B cell (primary cell): ENCODE measurements around the gene MATR3. TPM values are rescaled to one million over a fixed set of nuclear protein-coding genes. Genes with fewer than 3 reads are reported as not detected.
A peak's percentile ranks its signal among the peaks of the same experiment; 100 is the strongest.

Experiments used
- ATAC-seq: fragments of 200-7000 bp; cut with Tn5 transposase; one replicate; pipeline ENCODE4 v1.10.0; 2021; ENCODE audit warnings: low read depth, mild to moderate bottlenecking, moderate number of reproducible peaks, moderate library complexity
- CTCF ChIA-PET: fragments of 350-600 bp; sonication (Branson Sonifier 250); formaldehyde crosslinking; loops from one replicate; lab custom pipeline; 2021; ENCODE audit warnings: antibody characterized with exemption, inconsistent platforms; lab: Charles Lee
- POLR2A ChIA-PET: fragments of 350-600 bp; sonication (Branson Sonifier 250); formaldehyde crosslinking; loops from one replicate; lab custom pipeline; 2021; ENCODE audit warnings: antibody characterized with exemption; lab: Charles Lee
- DNase-seq: peaks from one replicate; pipeline ENCODE4 v3.0.0; 2013
- H2AFZ ChIP-seq: 2 replicates; pipeline ENCODE4 v1.6.1; 2012; ENCODE audit warnings: mild to moderate bottlenecking, low read depth, low read length; ENCODE audit not compliant: insufficient read depth, poor library complexity, severe bottlenecking
- H3K27ac ChIP-seq, 2 donors: 1 replicate in 1 of 2; 2 replicates in 1 of 2; pipeline ENCODE4 v1.5.1; 2012 to 2013; ENCODE audit warnings: low read length in 2 of 2, mild to moderate bottlenecking in 2 of 2, moderate library complexity in 1 of 2
- H3K27me3 ChIP-seq, 4 experiments: fragments of 200-600 bp in 1 of 4; sonication (generic) in 1 of 4; replicated peaks in 1 of 4; 1 replicate in 2 of 4; 2 replicates in 2 of 4; pipeline versions ENCODE4 v1.6.1 to v1.7.0; 2013 to 2016; ENCODE audit warnings: low read length in 3 of 4, mild to moderate bottlenecking in 2 of 4, mixed read lengths in 1 of 4, moderate library complexity in 1 of 4; ENCODE audit not compliant: insufficient read depth in 4 of 4, control insufficient read depth in 3 of 4; ENCODE audit errors: control extremely low read depth in 1 of 4
- H3K36me3 ChIP-seq, 2 experiments: replicated peaks in 1 of 2; 1 replicate in 1 of 2; 2 replicates in 1 of 2; pipeline versions ENCODE4 v1.6.1 to v1.7.1; 2013; ENCODE audit warnings: low read length in 1 of 2; ENCODE audit not compliant: insufficient read depth in 2 of 2, control insufficient read depth in 1 of 2; ENCODE audit errors: control extremely low read depth in 1 of 2, extremely low read depth in 1 of 2
- H3K4me1 ChIP-seq, 2 donors: fragments of 200-600 bp in 1 of 2; sonication (generic) in 1 of 2; 1 replicate in 1 of 2; 2 replicates in 1 of 2; pipeline versions ENCODE4 v1.5.1 to v1.6.1; 2013 to 2017; ENCODE audit warnings: low read length in 2 of 2; ENCODE audit not compliant: control insufficient read depth in 2 of 2, insufficient read depth in 2 of 2
- H3K4me2 ChIP-seq: replicated peaks from 2 replicates; pipeline ENCODE3; 2012; ENCODE audit warnings: mild to moderate bottlenecking, low read depth, low read length; ENCODE audit not compliant: poor library complexity, severe bottlenecking
- H3K4me3 ChIP-seq, 5 experiments: fragments of 200-600 bp in 1 of 5; sonication (generic) in 1 of 5; 1 replicate in 3 of 5; 2 replicates in 2 of 5; pipeline versions ENCODE4 v1.5.1 to v1.7.0; 2011 to 2016; ENCODE audit warnings: low read length in 4 of 5, mild to moderate bottlenecking in 4 of 5, low read depth in 2 of 5, control low read depth in 1 of 5, moderate library complexity in 1 of 5; ENCODE audit not compliant: insufficient read depth in 1 of 5; ENCODE audit errors: control extremely low read depth in 1 of 5, extremely low read depth in 1 of 5
- H3K79me2 ChIP-seq: fragments of 200-600 bp; sonication (generic); one replicate; pipeline ENCODE4 v1.6.0; 2016; ENCODE audit warnings: low read length; ENCODE audit not compliant: control insufficient read depth, insufficient read depth
- H3K9ac ChIP-seq: fragments of 200-600 bp; sonication (generic); 2 replicates; pipeline ENCODE4 v1.6.1; 2017; ENCODE audit warnings: mild to moderate bottlenecking, low read length, moderate library complexity
- H3K9me3 ChIP-seq, 3 donors: one replicate each; pipeline versions ENCODE4 v1.6.1 to v1.7.1; 2013; ENCODE audit warnings: low read length in 2 of 3; ENCODE audit not compliant: control insufficient read depth in 2 of 3, insufficient read depth in 1 of 3; ENCODE audit errors: control extremely low read depth in 1 of 3
- H4K20me1 ChIP-seq: 2 replicates; pipeline ENCODE4 v1.6.0; 2012; ENCODE audit warnings: mild to moderate bottlenecking, low read length; ENCODE audit not compliant: insufficient read depth, control insufficient read depth, poor library complexity, severe bottlenecking
- H3K27ac Mint-ChIP-seq: one replicate; pipeline ENCODE4 v1.8.0; 2021; ENCODE audit warnings: mixed read lengths
- H3K27me3 Mint-ChIP-seq: one replicate; pipeline ENCODE4 v1.8.0; 2021; ENCODE audit warnings: mixed read lengths
- H3K4me1 Mint-ChIP-seq: one replicate; pipeline ENCODE4 v1.8.0; 2021; ENCODE audit warnings: mixed read lengths
- H3K4me3 Mint-ChIP-seq: one replicate; pipeline ENCODE4 v1.8.0; 2021; ENCODE audit warnings: mixed read lengths
- H3K9me3 Mint-ChIP-seq: one replicate; pipeline ENCODE4 v1.8.0; 2022; ENCODE audit warnings: mixed read lengths; ENCODE audit not compliant: insufficient read depth
- EZH2 ChIP-seq: IDR thresholded peaks from 2 replicates; pipeline ENCODE4 v1.6.1; 2012; ENCODE audit warnings: borderline replicate concordance, low read depth, mild to moderate bottlenecking, moderate library complexity, low read length; ENCODE audit not compliant: insufficient read depth, poor library complexity, severe bottlenecking
- WGBS: methylation state at CpG from one replicate; pipeline ENCODE4 v1.1.5; 2013; ENCODE audit warnings: missing lambda C conversion rate; ENCODE audit not compliant: insufficient coverage; 5-methylcytosine and 5-hydroxymethylcytosine counted together
- intact Hi-C: fragments of 100-400 bp; cut with micrococcal nuclease; formaldehyde crosslinking; loops from one replicate; pipeline ENCODE4 v1.10.0; 2022
- polyA plus RNA-seq: library from polyadenylated mRNA; depleted of rRNA; stranded (reverse); fragments of >200 nt; gene quantifications from 2 replicates; pipeline ENCODE4 v1.2.3, GENCODE V29; 2012
- total RNA-seq, 2 donors: library from RNA; stranded (reverse); fragments of 120-200 nt in 1 of 2; gene quantifications; 1 replicate in 1 of 2; 2 replicates in 1 of 2; pipeline versions ENCODE4 v1.2.3 to v1.2.4, GENCODE V29; 2013 to 2022
- TF ChIP-seq, protein P1 (sequence below): fragments of 200-600 bp; IDR thresholded peaks from one replicate; pipeline ENCODE4 v1.8.0; 2022; ENCODE audit warnings: antibody characterized with exemption, mild to moderate bottlenecking

Gene MATR3
- total and polyA plus RNA-seq, 2 donors (not counting 1 experiment from before 2014, with no cell fraction given): 76.7 to 243 TPM

DNA sequence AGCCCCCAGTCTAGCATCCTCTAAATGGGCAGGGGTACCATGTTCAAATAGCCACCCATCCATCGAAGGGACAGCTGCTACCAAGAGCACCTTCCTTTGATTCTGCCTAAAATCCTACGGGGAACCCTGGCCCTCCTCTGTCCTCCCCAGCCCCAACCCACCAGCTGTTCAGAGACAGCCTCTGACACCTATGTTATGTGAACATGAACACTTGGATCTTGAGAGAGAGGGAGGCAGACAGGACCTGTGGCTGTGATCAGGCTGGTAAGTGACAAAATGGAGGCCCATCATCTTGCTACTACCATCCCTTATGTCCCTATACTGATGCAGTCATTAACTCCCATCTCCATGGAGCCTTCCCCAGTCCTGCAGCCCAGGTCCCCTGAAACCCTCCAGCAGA, 81.4 kb downstream of the MATR3 start:
- TF ChIP-seq EZH2: no peak
- TF ChIP-seq, protein P1, sequence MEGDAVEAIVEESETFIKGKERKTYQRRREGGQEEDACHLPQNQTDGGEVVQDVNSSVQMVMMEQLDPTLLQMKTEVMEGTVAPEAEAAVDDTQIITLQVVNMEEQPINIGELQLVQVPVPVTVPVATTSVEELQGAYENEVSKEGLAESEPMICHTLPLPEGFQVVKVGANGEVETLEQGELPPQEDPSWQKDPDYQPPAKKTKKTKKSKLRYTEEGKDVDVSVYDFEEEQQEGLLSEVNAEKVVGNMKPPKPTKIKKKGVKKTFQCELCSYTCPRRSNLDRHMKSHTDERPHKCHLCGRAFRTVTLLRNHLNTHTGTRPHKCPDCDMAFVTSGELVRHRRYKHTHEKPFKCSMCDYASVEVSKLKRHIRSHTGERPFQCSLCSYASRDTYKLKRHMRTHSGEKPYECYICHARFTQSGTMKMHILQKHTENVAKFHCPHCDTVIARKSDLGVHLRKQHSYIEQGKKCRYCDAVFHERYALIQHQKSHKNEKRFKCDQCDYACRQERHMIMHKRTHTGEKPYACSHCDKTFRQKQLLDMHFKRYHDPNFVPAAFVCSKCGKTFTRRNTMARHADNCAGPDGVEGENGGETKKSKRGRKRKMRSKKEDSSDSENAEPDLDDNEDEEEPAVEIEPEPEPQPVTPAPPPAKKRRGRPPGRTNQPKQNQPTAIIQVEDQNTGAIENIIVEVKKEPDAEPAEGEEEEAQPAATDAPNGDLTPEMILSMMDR: no peak
- POLR2A ChIA-PET: interaction anchor here (0.9 kb wide), 1 partner anchor 32 kb away, joined by 11 read pairs; no protein-coding TSS in a partner anchor
- DNase-seq (peak; percentile 10), ATAC-seq (no peak)
- intact Hi-C loops: no loop called here
- no peak overlapping the region for H3K4me2 ChIP-seq
- WGBS: no CpG with 5 or more reads among the region's 2 CpGs
- Mint-ChIP-seq H3K9me3 (no peaks in the 10 kb centered on the region), H3K27ac (peak overlapping the region; percentile 17), H3K4me1 (peaks cover 3% of the 10 kb centered on the region), H3K27me3 (no peaks in the 10 kb centered on the region), H3K4me3 (no peak overlapping the region)
- peaks cover 22% of the 10 kb centered on the region for H3K79me2 ChIP-seq
- peaks cover 2 to 28% of the 10 kb centered on the region in 2 experiments for H3K36me3 ChIP-seq
- H3K4me3 ChIP-seq: no peak overlapping the region
- H2AFZ ChIP-seq: no peak overlapping the region
- no peaks in the 10 kb centered on the region for H3K9me3 ChIP-seq
- CTCF ChIA-PET: interaction anchor here (1.0 to 2.9 kb wide), 3 partner anchors 13 to 48 kb away, joined by 4 to 12 read pairs (median 4); partner anchors contain the start of gene MZB1
- no peaks in the 10 kb centered on the region for H3K4me1 ChIP-seq
- H3K27me3 ChIP-seq: no peaks in the 10 kb centered on the region
- no peak overlapping the region for H3K9ac ChIP-seq
- no peak overlapping the region for H3K27ac ChIP-seq
- H4K20me1 ChIP-seq: no peaks in the 10 kb centered on the region

GRCh38 chr5:139376364-139376763, 82.8 kb downstream of the MATR3 start:
- intact Hi-C loops: no loop called here
- Mint-ChIP-seq H3K4me1 (peaks cover 4% of the 10 kb centered on the region), H3K9me3 (no peaks in the 10 kb centered on the region), H3K27me3 (no peaks in the 10 kb centered on the region), H3K27ac (no peak overlapping the region), H3K4me3 (no peak overlapping the region)
- TF ChIP-seq, protein P1: no peak
- TF ChIP-seq EZH2: no peak
- ChIA-PET POLR2A (interaction anchor here (0.6 kb wide), 1 partner anchor 28 kb away, joined by 5 read pairs; the partner anchor contains the start of gene SPATA24), CTCF (interaction anchor here (1.9 to 2.9 kb wide), 3 partner anchors 11 to 125 kb away, joined by 5 to 12 read pairs (median 7); partner anchors contain the start of gene MZB1)
- Histone ChIP-seq H3K79me2 (peaks cover 28% of the 10 kb centered on the region), H2AFZ (no peak overlapping the region), H3K4me1 (no peaks in the 10 kb centered on the region), H3K4me3 (no peak overlapping the region), H3K36me3 (peaks cover 2 to 23% of the 10 kb centered on the region in 2 experiments), H3K27me3 (no peaks in the 10 kb centered on the region), H4K20me1 (no peaks in the 10 kb centered on the region), H3K27ac (no peak overlapping the region), H3K4me2 (no peak overlapping the region), H3K9me3 (no peaks in the 10 kb centered on the region), H3K9ac (no peak overlapping the region)
- ATAC-seq: no peak
- WGBS: 100% methylated on average over 2 of the region's 7 CpGs
- no peak for DNase-seq
